Transverse colon (tissue), 4 donors: ENCODE data around the gene ATG5. TPM values are rescaled to one million over a fixed set of nuclear protein-coding genes. Genes with fewer than 3 reads are reported as not detected.

ENCODE experiments used
- DNase-seq: peaks from one replicate; pipeline ENCODE4 v3.0.0-alpha.2; 2019
- H3K27ac ChIP-seq, 4 donors: fragments of 200-600 bp; sonication (generic); 2 replicates each; pipeline ENCODE4 v1.5.1; 2016 to 2018; ENCODE audit warnings: inconsistent platforms in 4 of 4
- H3K27me3 ChIP-seq: fragments of 200-600 bp; sonication (generic); 2 replicates; pipeline ENCODE4 v1.5.1; 2017; ENCODE audit warnings: inconsistent platforms
- H3K36me3 ChIP-seq, 4 donors: fragments of 200-600 bp; sonication (generic); 2 replicates each; pipeline ENCODE4 v1.5.1; 2017 to 2019; ENCODE audit warnings: inconsistent platforms in 4 of 4
- H3K4me1 ChIP-seq, 4 donors: fragments of 200-600 bp; sonication (generic); 2 replicates each; pipeline ENCODE4 v1.5.1; 2017 to 2020; ENCODE audit warnings: inconsistent platforms in 4 of 4
- H3K4me3 ChIP-seq, 4 donors: fragments of 200-600 bp; sonication (generic); 1 replicate in 1 of 4; 2 replicates in 3 of 4; pipeline versions ENCODE4 v1.5.1 to v1.6.1; 2017 to 2019; ENCODE audit warnings: inconsistent platforms in 4 of 4
- H3K9me3 ChIP-seq, 2 donors: fragments of 200-600 bp; sonication (generic); 2 replicates each; pipeline ENCODE4 v1.5.1; 2017 to 2019; ENCODE audit warnings: inconsistent platforms in 2 of 2
- CTCF ChIP-seq, 5 experiments: fragments of 200-600 bp in 3 of 5; fragments of 450-650 bp in 2 of 5; sonication (generic) in 3 of 5; IDR thresholded peaks; 1 replicate in 2 of 5; 2 replicates in 3 of 5; pipeline ENCODE4 v1.5.1; 2016 to 2017; ENCODE audit warnings: antibody characterized with exemption in 5 of 5, inconsistent platforms in 3 of 5, mild to moderate bottlenecking in 2 of 5, moderate library complexity in 1 of 5
- EP300 ChIP-seq: sonication (generic); formaldehyde crosslinking; IDR thresholded peaks from one replicate; pipeline ENCODE4 v1.6.1; 2017; ENCODE audit warnings: antibody characterized with exemption, low read depth
- POLR2A ChIP-seq: fragments of 450-650 bp; IDR thresholded peaks from one replicate; pipeline ENCODE4 v1.6.1; 2016; ENCODE audit warnings: antibody characterized with exemption, mild to moderate bottlenecking, moderate library complexity
- POLR2AphosphoS5 ChIP-seq, 3 donors: sonication (generic); formaldehyde crosslinking; IDR thresholded peaks; one replicate each; pipeline ENCODE4 v1.6.1; 2016; ENCODE audit warnings: antibody characterized with exemption in 3 of 3
- WGBS, 2 donors: methylation state at CpG; one replicate each; pipeline ENCODE4 v1.1.5; 2018; ENCODE audit warnings: low coverage in 1 of 2; 5-methylcytosine and 5-hydroxymethylcytosine counted together
- in situ Hi-C, 4 donors: fragments of 200-750 bp; cut with MboI; loops; one replicate each; pipeline versions ENCODE4 v1.15.0 to v1.15.1; 2017; ENCODE audit warnings: low sequenced_read_pairs in 3 of 4, low pct_ligation_motif_present in 1 of 4, low pct_unique_long_range_greater_than_20kb in 1 of 4
- intact Hi-C: fragments of 100-400 bp; cut with DNase I; formaldehyde crosslinking; loops from one replicate; pipeline ENCODE4 v1.15.1; 2023; ENCODE audit warnings: low total_unique reads
- total RNA-seq, 4 donors: library from RNA; depleted of rRNA; stranded (reverse); fragments of >200 nt; gene quantifications; one replicate each; pipeline ENCODE4 v1.1.0, GENCODE V29; 2016

Gene ATG5
- total RNA-seq, 4 donors from 2014 or later, result 21.7 to 56.4 (median 44.9) TPM

GRCh38 chr6:106293116-106293515 lies 32.4 kb downstream of the ATG5 start:
- Histone ChIP-seq H3K9me3 (no peaks in the 10 kb centered on the region), H3K36me3 (peaks cover 0 to 13% (median 4%) of the 10 kb centered on the region in 4 donors), H3K4me1 (peaks cover 0 to 3% (median 0%) of the 10 kb centered on the region in 4 donors), H3K27ac (no peak overlapping the region), H3K27me3 (no peaks in the 10 kb centered on the region), H3K4me3 (no peak overlapping the region)
- no peak for TF ChIP-seq POLR2AphosphoS5 (IDR thresholded peaks at IDR 0.05)
- TF ChIP-seq CTCF (IDR thresholded peaks at IDR 0.05), result no peak
- TF ChIP-seq POLR2A, result no peak
- TF ChIP-seq EP300, result no peak
- in situ Hi-C loops (loop anchor here in 2 of 4 donors (10.0 to 25.0 kb wide), 3 partner anchors 556 to 806 kb away; no protein-coding TSS in a partner anchor), intact Hi-C loops (no loop called here)
- no peak for DNase-seq
- 80 to 92% methylated on average over 1 of the region's 1 CpG for WGBS, 2 donors

- Histone ChIP-seq H3K27me3 (no peaks in the 10 kb centered on the region), H3K4me1 (no peaks in the 10 kb centered on the region), H3K27ac (no peak overlapping the region), H3K36me3 (peaks cover 0 to 13% (median 4%) of the 10 kb centered on the region in 4 donors), H3K4me3 (no peak overlapping the region), H3K9me3 (no peaks in the 10 kb centered on the region)
- no peak for TF ChIP-seq POLR2A
- TF ChIP-seq EP300, result no peak
- DNase-seq, result no peak
- intact Hi-C loops (no loop called here), in situ Hi-C loops (loop anchor here in 2 of 4 donors (10.0 to 25.0 kb wide), 3 partner anchors 554 to 804 kb away; no protein-coding TSS in a partner anchor)
- WGBS, 2 donors, result 96 to 100% methylated on average over 1 of the region's 1 CpG
Observed at GRCh38 chr6:106290954-106291353, 34.6 kb downstream of the ATG5 start.

GRCh38 chr6:106290032-106290431 lies 35.5 kb downstream of the ATG5 start:
- in situ Hi-C loops (loop anchor here in 2 of 4 donors (10.0 to 25.0 kb wide), 3 partner anchors 553 to 803 kb away; no protein-coding TSS in a partner anchor), intact Hi-C loops (no loop called here)
- 96 to 99% methylated on average over 4 of the region's 4 CpGs for WGBS, 2 donors
- Histone ChIP-seq H3K27ac (no peak overlapping the region), H3K27me3 (no peaks in the 10 kb centered on the region), H3K36me3 (peaks cover 0 to 13% (median 4%) of the 10 kb centered on the region in 4 donors), H3K9me3 (no peaks in the 10 kb centered on the region), H3K4me1 (no peaks in the 10 kb centered on the region), H3K4me3 (no peak overlapping the region)
- no peak for TF ChIP-seq POLR2A
- no peak for DNase-seq

- no peak for TF ChIP-seq CTCF (IDR thresholded peaks at IDR 0.05)
- no peak for TF ChIP-seq POLR2AphosphoS5 (IDR thresholded peaks at IDR 0.05)
- no peak for TF ChIP-seq POLR2A
- no peak for TF ChIP-seq EP300
- no peak for DNase-seq
- Histone ChIP-seq H3K27ac (no peak overlapping the region), H3K9me3 (no peaks in the 10 kb centered on the region), H3K36me3 (peaks cover 0 to 9% (median 2%) of the 10 kb centered on the region in 4 donors), H3K4me1 (no peaks in the 10 kb centered on the region), H3K4me3 (no peak overlapping the region), H3K27me3 (no peaks in the 10 kb centered on the region)
- intact Hi-C loops (no loop called here), in situ Hi-C loops (loop anchor here in 1 of 4 donors (25.0 kb wide), 2 partner anchors 550 to 800 kb away; no protein-coding TSS in a partner anchor)
- WGBS, 2 donors, result 92 to 93% methylated on average over 1 of the region's 1 CpG
Observed at GRCh38 chr6:106287215-106287614, 38.3 kb downstream of the ATG5 start.

- Histone ChIP-seq H3K9me3 (no peaks in the 10 kb centered on the region), H3K4me1 (peaks cover 0 to 4% (median 0%) of the 10 kb centered on the region in 4 donors), H3K27me3 (no peaks in the 10 kb centered on the region), H3K36me3 (peaks cover 0 to 7% (median 0%) of the 10 kb centered on the region in 4 donors), H3K27ac (no peak overlapping the region), H3K4me3 (no peak overlapping the region)
- TF ChIP-seq POLR2AphosphoS5 (IDR thresholded peaks at IDR 0.05) (no peak), POLR2A (no peak), CTCF (IDR thresholded peaks at IDR 0.05) (no peak), EP300 (no peak)
- in situ Hi-C loops, result loop anchor here in 1 of 4 donors (25.0 kb wide), 2 partner anchors 549 to 799 kb away; no protein-coding TSS in a partner anchor
- DNase-seq, result no peak
- intact Hi-C loops, result no loop called here
- WGBS, 2 donors, result 100% methylated on average over 1 of the region's 1 CpG; no CpG with 5 or more reads in 1 of the 2 donors
Observed at GRCh38 chr6:106286746-106287145, 38.8 kb downstream of the ATG5 start.
